Fibroblast of peridontal ligament (primary cell): ENCODE measurements around the gene FEM1A.

Source experiments
- DNase-seq: peaks from one replicate; pipeline ENCODE4 v3.0.0-alpha.2; 2010; ENCODE audit errors: extremely low read depth

FEM1A gene

DNA sequence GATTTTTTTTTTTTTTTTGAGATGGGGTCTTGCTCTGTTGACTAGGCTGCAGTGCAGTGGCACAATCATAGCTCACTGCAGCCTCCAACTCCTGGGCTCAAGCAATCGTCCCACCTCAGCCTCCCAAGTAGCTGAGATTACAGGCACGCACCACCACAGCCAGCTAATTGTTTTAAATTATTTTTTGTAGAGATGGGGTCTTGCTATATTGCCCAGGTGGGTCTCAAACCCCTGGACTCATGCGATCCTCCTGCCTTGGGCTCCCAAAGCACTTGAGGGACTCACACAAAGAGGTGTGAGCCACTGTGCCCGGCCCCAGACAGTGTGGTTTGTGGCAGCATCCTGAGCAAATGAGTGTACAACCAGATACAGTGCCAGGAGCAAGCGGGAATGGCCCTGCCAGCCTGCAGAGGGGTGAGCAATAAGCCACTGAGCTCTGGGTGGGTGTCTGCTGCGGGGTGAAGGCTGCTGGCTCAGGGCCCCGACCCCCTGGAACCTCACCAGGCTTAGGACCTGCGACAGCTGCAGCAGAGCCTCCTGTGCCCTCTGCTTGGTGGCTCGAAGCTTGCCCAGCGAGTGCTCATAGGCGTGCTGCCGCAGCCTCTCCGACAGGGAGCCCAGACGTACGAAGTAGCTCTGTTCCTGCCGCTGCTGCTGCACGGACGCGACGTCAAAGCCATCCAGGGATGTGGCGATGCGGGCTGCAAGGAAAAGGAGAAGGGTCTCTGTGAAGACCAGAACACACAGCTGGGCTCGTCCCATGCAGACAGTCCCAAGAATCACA, 55.8 kb downstream of the FEM1A start:
- DNase-seq: no peak

DNA sequence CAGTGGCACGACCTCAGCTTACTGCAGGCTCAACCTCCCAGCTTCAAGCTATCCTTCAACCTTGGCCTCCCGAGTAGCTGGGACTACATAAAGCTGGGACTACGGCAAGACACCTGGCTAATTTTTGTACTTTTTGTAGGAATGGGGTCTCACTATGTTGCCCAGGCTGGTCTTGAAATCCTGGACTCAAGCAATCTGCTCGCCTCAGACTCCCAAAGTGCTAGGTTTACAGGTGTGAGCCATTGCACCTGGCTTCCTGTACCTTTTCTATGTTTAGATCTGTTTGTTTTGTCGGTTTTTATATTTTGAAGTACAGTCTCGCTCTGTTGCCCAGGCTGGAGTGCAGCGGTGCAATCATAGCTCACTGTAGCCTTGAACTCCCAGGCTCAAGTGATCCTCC, 57.5 kb downstream of the FEM1A start:
- DNase-seq: no peak
